Measurements from ENCODE around the gene ANKS6. TPM values are rescaled to one million over a fixed set of nuclear protein-coding genes. Genes with fewer than 3 reads are reported as not detected.
A peak's percentile ranks its signal among the peaks of the same experiment; 100 is the strongest.

The ANKS6 gene
- total and polyA plus RNA-seq, 9 of the 15 experiments (the other 6 are each of a cell fraction or from before 2014, with no cell fraction given): 9.9 to 74.5 (median 36.9) TPM

DNA sequence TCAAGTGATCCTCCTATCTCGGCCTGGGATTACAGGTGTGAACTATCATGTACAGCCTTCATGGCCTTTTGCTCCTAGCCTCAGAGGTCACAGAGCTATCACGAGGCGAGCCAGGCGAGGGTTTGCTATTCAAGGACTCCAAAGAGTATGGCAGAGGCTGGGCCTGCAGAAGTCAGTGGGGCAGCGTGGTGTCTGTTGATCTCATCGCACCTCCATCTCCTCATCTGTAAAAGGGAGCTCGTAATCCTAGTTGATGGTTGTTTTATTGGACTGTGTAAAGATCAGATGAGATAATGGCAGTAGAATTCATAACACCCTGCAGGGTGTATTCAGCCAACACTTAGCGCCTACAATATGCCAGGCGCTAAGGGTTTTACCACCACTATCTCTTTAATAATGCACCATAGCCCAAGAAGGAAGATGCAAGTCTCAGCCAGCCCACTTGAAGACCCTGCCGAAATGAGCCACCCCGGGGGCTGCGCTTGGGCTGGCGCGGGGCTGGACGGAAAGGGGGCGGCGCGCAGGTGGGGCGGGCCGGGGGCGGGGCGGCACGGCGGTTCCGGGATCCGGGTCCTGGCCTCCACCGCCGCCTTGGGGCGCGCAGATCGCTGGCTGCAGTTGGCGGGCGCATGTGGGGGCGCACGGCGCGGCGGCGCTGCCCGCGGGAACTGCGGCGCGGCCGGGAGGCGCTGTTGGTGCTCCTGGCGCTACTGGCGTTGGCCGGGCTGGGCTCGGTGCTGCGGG lies 10.9 kb upstream of the ANKS6 start, which contains the start of gene GALNT12 (continued):
- TF ChIP-seq ETV5 (CRISPR knock-in tag; IDR thresholded peaks at IDR 0.05; ENCODE audit: low read depth): no peak
- TF ChIP-seq HIVEP1 (CRISPR knock-in tag; IDR thresholded peaks at IDR 0.05): no peak
- TF ChIP-seq, protein P1, sequence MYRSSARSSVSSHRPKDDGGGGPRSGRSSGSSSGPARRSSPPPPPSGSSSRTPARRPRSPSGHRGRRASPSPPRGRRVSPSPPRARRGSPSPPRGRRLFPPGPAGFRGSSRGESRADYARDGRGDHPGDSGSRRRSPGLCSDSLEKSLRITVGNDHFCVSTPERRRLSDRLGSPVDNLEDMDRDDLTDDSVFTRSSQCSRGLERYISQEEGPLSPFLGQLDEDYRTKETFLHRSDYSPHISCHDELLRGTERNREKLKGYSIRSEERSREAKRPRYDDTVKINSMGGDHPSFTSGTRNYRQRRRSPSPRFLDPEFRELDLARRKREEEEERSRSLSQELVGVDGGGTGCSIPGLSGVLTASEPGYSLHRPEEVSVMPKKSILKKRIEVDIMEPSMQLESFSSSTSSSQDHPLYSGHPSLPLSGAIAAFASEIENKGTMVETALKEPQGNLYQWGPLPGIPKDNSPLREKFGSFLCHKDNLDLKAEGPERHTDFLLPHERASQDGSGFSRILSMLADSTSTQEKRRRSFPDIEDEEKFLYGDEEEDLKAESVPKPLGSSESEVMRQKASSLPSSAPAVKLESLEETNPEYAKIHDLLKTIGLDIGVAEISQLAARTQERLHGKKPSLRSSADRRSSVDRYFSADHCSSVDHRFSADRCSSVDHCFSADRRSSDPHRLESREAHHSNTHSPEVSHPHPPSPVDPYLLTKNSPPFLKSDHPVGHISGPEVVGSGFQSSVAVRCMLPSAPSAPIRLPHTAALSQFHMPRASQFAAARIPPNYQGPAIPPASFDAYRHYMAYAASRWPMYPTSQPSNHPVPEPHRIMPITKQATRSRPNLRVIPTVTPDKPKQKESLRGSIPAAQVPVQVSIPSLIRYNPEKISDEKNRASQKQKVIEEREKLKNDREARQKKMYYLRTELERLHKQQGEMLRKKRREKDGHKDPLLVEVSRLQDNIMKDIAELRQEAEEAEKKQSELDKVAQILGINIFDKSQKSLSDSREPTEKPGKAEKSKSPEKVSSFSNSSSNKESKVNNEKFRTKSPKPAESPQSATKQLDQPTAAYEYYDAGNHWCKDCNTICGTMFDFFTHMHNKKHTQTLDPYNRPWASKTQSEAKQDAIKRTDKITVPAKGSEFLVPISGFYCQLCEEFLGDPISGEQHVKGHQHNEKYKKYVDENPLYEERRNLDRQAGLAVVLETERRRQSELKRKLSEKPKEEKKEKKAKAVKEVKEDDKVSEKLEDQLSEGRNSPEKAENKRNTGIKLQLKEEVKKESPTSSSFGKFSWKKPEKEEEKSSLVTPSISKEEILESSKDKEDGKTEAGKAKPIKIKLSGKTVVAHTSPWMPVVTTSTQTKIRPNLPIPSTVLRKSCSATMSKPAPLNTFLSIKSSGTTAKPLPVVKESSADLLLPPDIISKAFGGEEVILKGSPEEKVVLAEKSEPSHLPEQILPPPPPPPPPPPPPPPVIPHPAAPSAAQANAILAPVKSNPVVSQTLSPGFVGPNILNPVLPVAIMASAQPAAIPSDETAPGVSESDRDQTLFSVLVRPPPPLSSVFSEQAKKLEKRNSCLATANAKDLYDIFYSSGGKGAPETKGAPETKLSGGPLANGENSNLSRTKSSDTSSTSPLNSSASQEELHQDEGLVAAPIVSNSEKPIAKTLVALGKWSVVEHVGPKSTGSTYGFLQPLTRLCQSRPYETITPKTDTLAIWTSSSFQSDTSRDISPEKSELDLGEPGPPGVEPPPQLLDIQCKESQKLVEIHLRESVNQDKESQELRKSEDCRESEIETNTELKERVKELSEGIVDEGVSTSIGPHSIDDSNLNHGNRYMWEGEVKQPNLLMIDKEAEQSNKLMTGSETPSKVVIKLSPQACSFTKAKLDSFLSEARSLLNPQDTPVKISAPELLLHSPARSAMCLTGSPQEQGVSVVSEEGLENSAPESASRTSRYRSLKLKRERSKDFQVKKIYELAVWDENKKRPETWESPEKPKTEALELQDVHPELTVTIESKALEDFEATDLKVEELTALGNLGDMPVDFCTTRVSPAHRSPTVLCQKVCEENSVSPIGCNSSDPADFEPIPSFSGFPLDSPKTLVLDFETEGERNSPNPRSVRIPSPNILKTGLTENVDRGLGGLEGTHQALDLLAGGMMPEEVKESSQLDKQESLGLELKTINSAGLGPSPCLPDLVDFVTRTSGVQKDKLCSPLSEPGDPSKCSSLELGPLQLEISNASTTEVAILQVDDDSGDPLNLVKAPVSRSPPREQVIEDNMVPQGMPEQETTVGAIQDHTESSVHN (IDR thresholded peaks at IDR 0.05; ENCODE audit: borderline replicate concordance in 1 of 2, low read depth in 1 of 2): no peak
- no peak for TF ChIP-seq TAF7 (tag; IDR thresholded peaks at IDR 0.05)
- TF ChIP-seq CBFA2T2 (conservative IDR thresholded peaks at IDR 0.05): no peak
- TF ChIP-seq HDAC1 (IDR thresholded peaks at IDR 0.05): no peak
- no peak for TF ChIP-seq JUND (IDR thresholded peaks at IDR 0.05; ENCODE audit: borderline replicate concordance, low read depth, low read length)
- no peak for TF ChIP-seq JUND (tag; IDR thresholded peaks at IDR 0.05; ENCODE audit: borderline replicate concordance, low read depth, low read length)
- no peak for TF ChIP-seq PCBP2 (IDR thresholded peaks at IDR 0.05; ENCODE audit: low read depth, low read length, poor library complexity, severe bottlenecking)
- TF ChIP-seq ZNF197 (CRISPR knock-in tag; IDR thresholded peaks at IDR 0.05; ENCODE audit: low read depth): no peak
- no peak for TF ChIP-seq ZNF408 (CRISPR knock-in tag; IDR thresholded peaks at IDR 0.05; ENCODE audit: low read depth)
- TF ChIP-seq, protein P2, sequence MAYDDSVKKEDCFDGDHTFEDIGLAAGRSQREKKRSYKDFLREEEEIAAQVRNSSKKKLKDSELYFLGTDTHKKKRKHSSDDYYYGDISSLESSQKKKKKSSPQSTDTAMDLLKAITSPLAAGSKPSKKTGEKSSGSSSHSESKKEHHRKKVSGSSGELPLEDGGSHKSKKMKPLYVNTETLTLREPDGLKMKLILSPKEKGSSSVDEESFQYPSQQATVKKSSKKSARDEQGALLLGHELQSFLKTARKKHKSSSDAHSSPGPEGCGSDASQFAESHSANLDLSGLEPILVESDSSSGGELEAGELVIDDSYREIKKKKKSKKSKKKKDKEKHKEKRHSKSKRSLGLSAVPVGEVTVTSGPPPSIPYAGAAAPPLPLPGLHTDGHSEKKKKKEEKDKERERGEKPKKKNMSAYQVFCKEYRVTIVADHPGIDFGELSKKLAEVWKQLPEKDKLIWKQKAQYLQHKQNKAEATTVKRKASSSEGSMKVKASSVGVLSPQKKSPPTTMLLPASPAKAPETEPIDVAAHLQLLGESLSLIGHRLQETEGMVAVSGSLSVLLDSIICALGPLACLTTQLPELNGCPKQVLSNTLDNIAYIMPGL (CRISPR knock-in tag; IDR thresholded peaks at IDR 0.05): 0 out of 2 replicates have a peak, but pooled peaks have one; percentile 43
- no peak for TF ChIP-seq XRCC5 (IDR thresholded peaks at IDR 0.05; ENCODE audit: low read depth, low read length)
- TF ChIP-seq, protein P3, sequence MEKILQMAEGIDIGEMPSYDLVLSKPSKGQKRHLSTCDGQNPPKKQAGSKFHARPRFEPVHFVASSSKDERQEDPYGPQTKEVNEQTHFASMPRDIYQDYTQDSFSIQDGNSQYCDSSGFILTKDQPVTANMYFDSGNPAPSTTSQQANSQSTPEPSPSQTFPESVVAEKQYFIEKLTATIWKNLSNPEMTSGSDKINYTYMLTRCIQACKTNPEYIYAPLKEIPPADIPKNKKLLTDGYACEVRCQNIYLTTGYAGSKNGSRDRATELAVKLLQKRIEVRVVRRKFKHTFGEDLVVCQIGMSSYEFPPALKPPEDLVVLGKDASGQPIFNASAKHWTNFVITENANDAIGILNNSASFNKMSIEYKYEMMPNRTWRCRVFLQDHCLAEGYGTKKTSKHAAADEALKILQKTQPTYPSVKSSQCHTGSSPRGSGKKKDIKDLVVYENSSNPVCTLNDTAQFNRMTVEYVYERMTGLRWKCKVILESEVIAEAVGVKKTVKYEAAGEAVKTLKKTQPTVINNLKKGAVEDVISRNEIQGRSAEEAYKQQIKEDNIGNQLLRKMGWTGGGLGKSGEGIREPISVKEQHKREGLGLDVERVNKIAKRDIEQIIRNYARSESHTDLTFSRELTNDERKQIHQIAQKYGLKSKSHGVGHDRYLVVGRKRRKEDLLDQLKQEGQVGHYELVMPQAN (IDR thresholded peaks at IDR 0.05; ENCODE audit: borderline replicate concordance): no peak
- TF ChIP-seq RBM22 (IDR thresholded peaks at IDR 0.05; ENCODE audit: low read depth, low read length, poor library complexity, severe bottlenecking): no peak

Data from K562 (cell line).